H9 (cell line): ENCODE results near the gene FAM216A. TPM values are rescaled to one million over a fixed set of nuclear protein-coding genes. Genes with fewer than 3 reads are reported as not detected.

Experiments
- DNase-seq: peaks from one replicate; pipeline ENCODE4 v3.0.0-alpha.2; 2017
- H2AFZ ChIP-seq: one replicate; pipeline ENCODE4 v1.6.1; 2013; ENCODE audit warnings: mild to moderate bottlenecking, low read length, control low read depth, moderate library complexity
- H2AK5ac ChIP-seq: 2 replicates; pipeline ENCODE4 v1.6.1; 2013; ENCODE audit warnings: low read length, control low read depth, mixed read lengths; ENCODE audit not compliant: insufficient read length
- H2BK120ac ChIP-seq: one replicate; pipeline ENCODE4 v1.6.1; 2013; ENCODE audit warnings: low read depth, mild to moderate bottlenecking, low read length, control low read depth, inconsistent platforms; ENCODE audit not compliant: poor library complexity, severe bottlenecking
- H2BK12ac ChIP-seq: 2 replicates; pipeline ENCODE4 v1.6.1; 2013; ENCODE audit warnings: low read length, control low read depth, mixed read lengths, low read depth; ENCODE audit not compliant: insufficient read length
- H2BK15ac ChIP-seq: 2 replicates; pipeline ENCODE4 v1.6.1; 2013; ENCODE audit warnings: low read depth, low read length, control low read depth
- H2BK20ac ChIP-seq: one replicate; pipeline ENCODE4 v1.6.1; 2013; ENCODE audit warnings: low read depth, mild to moderate bottlenecking, low read length, control low read depth, inconsistent platforms; ENCODE audit not compliant: poor library complexity, severe bottlenecking
- H2BK5ac ChIP-seq: 2 replicates; pipeline ENCODE4 v1.6.1; 2013; ENCODE audit warnings: low read length, control low read depth, mixed read lengths; ENCODE audit not compliant: insufficient read length
- H3K14ac ChIP-seq: 2 replicates; pipeline ENCODE4 v1.6.1; 2013; ENCODE audit warnings: low read length, control low read depth; ENCODE audit not compliant: insufficient read depth
- H3K18ac ChIP-seq: 2 replicates; pipeline ENCODE4 v1.6.1; 2013; ENCODE audit warnings: low read depth, mild to moderate bottlenecking, mixed read lengths, low read length, control low read depth; ENCODE audit not compliant: insufficient read length
- H3K23ac ChIP-seq: 2 replicates; pipeline ENCODE4 v1.6.1; 2013; ENCODE audit warnings: low read length, control low read depth, mixed read lengths, low read depth; ENCODE audit not compliant: insufficient read length
- H3K23me2 ChIP-seq: 2 replicates; pipeline ENCODE4 v1.6.1; 2013; ENCODE audit warnings: low read depth, mild to moderate bottlenecking, mixed read lengths, low read length, control low read depth; ENCODE audit not compliant: insufficient read length, poor library complexity, severe bottlenecking
- H3K27ac ChIP-seq: 2 replicates; pipeline ENCODE4 v1.5.1; 2013; ENCODE audit warnings: low read length, control low read depth, mixed read lengths, low read depth; ENCODE audit not compliant: insufficient read length
- H3K27me3 ChIP-seq: 2 replicates; pipeline ENCODE4 v1.6.1; 2013; ENCODE audit warnings: low read length, control low read depth, inconsistent platforms; ENCODE audit not compliant: insufficient read depth
- H3K4ac ChIP-seq: 2 replicates; pipeline ENCODE4 v1.6.1; 2013; ENCODE audit warnings: low read depth, mild to moderate bottlenecking, control low read depth, inconsistent platforms, low read length, moderate library complexity
- H3K4me1 ChIP-seq: 2 replicates; pipeline ENCODE4 v1.6.1; 2013; ENCODE audit warnings: low read length, control low read depth, inconsistent platforms; ENCODE audit not compliant: insufficient read depth
- H3K4me2 ChIP-seq: 2 replicates; pipeline ENCODE4 v1.6.1; 2013; ENCODE audit warnings: low read length, control low read depth, mixed read lengths; ENCODE audit not compliant: insufficient read length, insufficient read depth
- H3K56ac ChIP-seq: 2 replicates; pipeline ENCODE4 v1.6.1; 2013; ENCODE audit warnings: low read depth, mild to moderate bottlenecking, mixed read lengths, low read length, control low read depth; ENCODE audit not compliant: insufficient read length
- H3K79me1 ChIP-seq: 2 replicates; pipeline ENCODE4 v1.6.1; 2013; ENCODE audit warnings: low read depth, mild to moderate bottlenecking, moderate library complexity, low read length, control low read depth, inconsistent platforms; ENCODE audit not compliant: insufficient read depth, poor library complexity, severe bottlenecking
- H3K79me2 ChIP-seq: 2 replicates; pipeline ENCODE4 v1.6.1; 2013; ENCODE audit warnings: low read length, control low read depth, inconsistent platforms; ENCODE audit not compliant: insufficient read depth
- H3K9ac ChIP-seq: 2 replicates; pipeline ENCODE4 v1.6.1; 2013; ENCODE audit warnings: low read length, control low read depth, mixed read lengths; ENCODE audit not compliant: insufficient read length; ENCODE audit errors: extremely low read depth
- H3K9me3 ChIP-seq: one replicate; pipeline ENCODE4 v1.6.1; 2013; ENCODE audit warnings: low read depth, low read length, inconsistent platforms; ENCODE audit not compliant: control insufficient read depth
- H3T11ph ChIP-seq: one replicate; pipeline ENCODE4 v1.6.1; 2013; ENCODE audit warnings: mild to moderate bottlenecking, low read length, control low read depth, inconsistent platforms
- H4K20me1 ChIP-seq: one replicate; pipeline ENCODE4 v1.6.1; 2013; ENCODE audit not compliant: control insufficient read depth, insufficient read length, insufficient read depth
- H4K5ac ChIP-seq: 2 replicates; pipeline ENCODE4 v1.6.1; 2013; ENCODE audit warnings: low read depth, mild to moderate bottlenecking, mixed read lengths, low read length, control low read depth; ENCODE audit not compliant: insufficient read length
- H4K8ac ChIP-seq: replicated peaks from 2 replicates; pipeline ENCODE4 v1.6.1; 2013; ENCODE audit warnings: low read length, control low read depth, mixed read lengths, low read depth; ENCODE audit not compliant: insufficient read length
- H4K91ac ChIP-seq: 2 replicates; pipeline ENCODE4 v1.6.1; 2013; ENCODE audit warnings: low read depth, mild to moderate bottlenecking, moderate library complexity, mixed read lengths, low read length, control low read depth; ENCODE audit not compliant: insufficient read length
- H3K27ac Mint-ChIP-seq, 3 experiments: 2 replicates in 2 of 3; 3 replicates in 1 of 3; pipeline ENCODE4 v1.8.0; 2020 to 2021; ENCODE audit warnings: mixed read lengths in 3 of 3, mild to moderate bottlenecking in 1 of 3, moderate library complexity in 1 of 3
- H3K27me3 Mint-ChIP-seq: 2 replicates; pipeline ENCODE4 v1.8.0; 2021; ENCODE audit warnings: low read depth, mild to moderate bottlenecking, moderate library complexity, mixed read lengths
- H3K36me3 Mint-ChIP-seq, 3 experiments: 2 replicates in 2 of 3; 3 replicates in 1 of 3; pipeline ENCODE4 v1.8.0; 2020 to 2021; ENCODE audit warnings: low read depth in 3 of 3, mixed read lengths in 3 of 3; ENCODE audit not compliant: insufficient read depth in 1 of 3
- H3K4me1 Mint-ChIP-seq, 2 experiments: 2 replicates each; pipeline ENCODE4 v1.8.0; 2020; ENCODE audit warnings: mixed read lengths in 2 of 2
- H3K4me3 Mint-ChIP-seq, 2 experiments: 2 replicates in 1 of 2; 3 replicates in 1 of 2; pipeline ENCODE4 v1.8.0; 2020 to 2021; ENCODE audit warnings: mild to moderate bottlenecking in 2 of 2, mixed read lengths in 2 of 2, moderate library complexity in 1 of 2
- H3K9me3 Mint-ChIP-seq, 2 experiments: 2 replicates in 1 of 2; 3 replicates in 1 of 2; pipeline ENCODE4 v1.8.0; 2020; ENCODE audit warnings: mild to moderate bottlenecking in 2 of 2, mixed read lengths in 2 of 2, moderate library complexity in 1 of 2
- WGBS: extraction: QIAGEN DNeasy Blood & Tissue Kit; methylation state at CpG from one replicate; pipeline ENCODE4 v1.1.7; 2013; ENCODE audit warnings: missing lambda C conversion rate, low lambda C conversion rate, mixed read lengths; ENCODE audit not compliant: insufficient read length; ENCODE audit errors: extremely low coverage; 5-methylcytosine and 5-hydroxymethylcytosine counted together
- total RNA-seq: library from RNA; stranded (reverse); gene quantifications from 2 replicates; pipeline ENCODE4 v1.2.1, GENCODE V29; 2021
- TF ChIP-seq, protein P1 (sequence below): fragments of 200-600 bp; sonication (generic); conservative IDR thresholded peaks from 3 replicates; pipeline ENCODE4 v1.8.0; 2021; ENCODE audit warnings: antibody characterized with exemption, mild to moderate bottlenecking

The FAM216A gene
- total RNA-seq, 1 experiment from 2014 or later, result 18.1 TPM

DNA sequence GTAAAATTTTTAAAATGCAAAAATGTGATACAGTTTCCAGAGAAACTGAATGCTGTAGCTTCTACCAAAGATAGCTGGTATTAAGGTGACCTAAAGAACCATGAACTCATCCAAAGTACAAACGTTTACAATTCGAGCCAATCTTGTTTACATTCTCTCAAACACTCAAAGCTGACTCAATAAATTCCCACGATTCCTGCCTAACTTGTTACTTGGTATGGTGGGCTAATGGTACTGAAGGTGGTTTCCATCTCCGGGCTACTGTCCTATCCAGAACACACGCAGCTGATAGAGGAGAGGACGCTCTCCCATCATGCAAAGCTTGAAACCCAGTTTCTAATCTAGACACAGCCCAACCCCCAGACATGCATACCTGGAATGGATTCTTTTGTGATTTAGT is 65.0 kb downstream of the FAM216A start:
- Histone ChIP-seq H2BK120ac (no peak overlapping the region), H3K18ac (no peak overlapping the region), H3K4me1 (no peaks in the 10 kb centered on the region), H3K14ac (no peak overlapping the region), H4K20me1 (no peaks in the 10 kb centered on the region), H3K9ac (no peak overlapping the region), H2BK20ac (no peak overlapping the region), H3K27me3 (no peaks in the 10 kb centered on the region), H3K23ac (no peak overlapping the region), H3T11ph (no peak overlapping the region), H2BK12ac (no peak overlapping the region), H3K56ac (no peak overlapping the region), H4K91ac (no peak overlapping the region), H2BK5ac (no peak overlapping the region), H3K9me3 (no peaks in the 10 kb centered on the region), H2AFZ (no peak overlapping the region), H3K4ac (no peak overlapping the region), H3K79me1 (no peaks in the 10 kb centered on the region), H3K23me2 (no peaks in the 10 kb centered on the region), H3K79me2 (no peaks in the 10 kb centered on the region; the same call in 1 of the 2 replicates), H4K8ac (no peak overlapping the region), H3K4me2 (no peak overlapping the region), H3K27ac (no peak overlapping the region), H2AK5ac (no peak overlapping the region), H2BK15ac (no peak overlapping the region), H4K5ac (no peak overlapping the region)
- H3K36me3 Mint-ChIP-seq, result peaks cover 5 to 31% (median 16%) of the 10 kb centered on the region in 3 experiments; a peak in 6 of 7 replicates
- TF ChIP-seq, protein P1, sequence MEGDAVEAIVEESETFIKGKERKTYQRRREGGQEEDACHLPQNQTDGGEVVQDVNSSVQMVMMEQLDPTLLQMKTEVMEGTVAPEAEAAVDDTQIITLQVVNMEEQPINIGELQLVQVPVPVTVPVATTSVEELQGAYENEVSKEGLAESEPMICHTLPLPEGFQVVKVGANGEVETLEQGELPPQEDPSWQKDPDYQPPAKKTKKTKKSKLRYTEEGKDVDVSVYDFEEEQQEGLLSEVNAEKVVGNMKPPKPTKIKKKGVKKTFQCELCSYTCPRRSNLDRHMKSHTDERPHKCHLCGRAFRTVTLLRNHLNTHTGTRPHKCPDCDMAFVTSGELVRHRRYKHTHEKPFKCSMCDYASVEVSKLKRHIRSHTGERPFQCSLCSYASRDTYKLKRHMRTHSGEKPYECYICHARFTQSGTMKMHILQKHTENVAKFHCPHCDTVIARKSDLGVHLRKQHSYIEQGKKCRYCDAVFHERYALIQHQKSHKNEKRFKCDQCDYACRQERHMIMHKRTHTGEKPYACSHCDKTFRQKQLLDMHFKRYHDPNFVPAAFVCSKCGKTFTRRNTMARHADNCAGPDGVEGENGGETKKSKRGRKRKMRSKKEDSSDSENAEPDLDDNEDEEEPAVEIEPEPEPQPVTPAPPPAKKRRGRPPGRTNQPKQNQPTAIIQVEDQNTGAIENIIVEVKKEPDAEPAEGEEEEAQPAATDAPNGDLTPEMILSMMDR, result no peak
- DNase-seq, result no peak
- H3K27ac Mint-ChIP-seq, result no peak overlapping the region
- no peak overlapping the region for H3K4me3 Mint-ChIP-seq
- no peaks in the 10 kb centered on the region for H3K27me3 Mint-ChIP-seq
- H3K4me1 Mint-ChIP-seq, result peaks cover 3 to 4% of the 10 kb centered on the region in 2 experiments; a peak in 3 of 4 replicates
- no CpG with 5 or more reads among the region's 6 CpGs for WGBS
- H3K9me3 Mint-ChIP-seq, result no peaks in the 10 kb centered on the region
